CMK (cell line): Measurements from ENCODE around the gene MMP14.

Experiments
- DNase-seq: peaks from one replicate; pipeline ENCODE4 v3.0.0-alpha.2; 2010; ENCODE audit warnings: low read depth

MMP14 gene

DNA sequence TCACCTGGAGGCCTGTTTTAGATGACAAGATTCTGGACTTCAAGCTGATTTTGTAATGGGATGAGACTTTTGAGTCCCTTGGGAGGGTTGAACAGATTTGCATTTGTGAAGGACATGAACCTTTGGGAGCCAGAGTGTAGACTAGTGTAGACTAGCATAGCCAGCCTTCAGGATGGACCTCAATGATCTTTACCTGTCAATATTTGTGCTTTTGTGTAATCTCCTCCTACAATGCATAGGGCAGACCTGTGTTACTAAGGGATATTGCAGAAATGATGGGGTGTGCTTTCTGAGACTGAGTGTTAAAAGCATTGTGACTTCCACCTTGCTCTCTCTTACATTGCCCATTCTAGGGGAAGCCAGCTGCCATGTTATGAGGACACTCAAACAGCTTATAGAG is 25.3 kb downstream of the MMP14 start:
- DNase-seq = no peak

DNA sequence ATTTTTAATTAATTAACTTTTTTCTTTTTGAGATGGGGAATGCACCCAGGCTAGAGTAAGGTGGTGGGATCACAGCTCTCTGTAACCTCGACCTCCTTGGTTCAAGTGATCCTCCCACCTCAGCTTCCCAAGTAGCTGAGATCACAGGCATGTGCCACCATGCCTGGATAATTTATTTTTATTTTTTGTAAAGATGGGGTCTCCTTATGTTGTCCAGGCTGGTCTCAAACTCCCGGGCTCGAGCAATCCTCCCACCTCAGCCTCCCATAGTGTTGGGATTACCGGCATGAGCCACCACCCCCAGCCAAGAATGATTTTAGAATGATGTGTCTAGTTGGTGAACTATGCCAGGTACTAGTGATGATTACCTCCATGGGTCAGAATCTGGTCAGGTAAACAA is 28.6 kb downstream of the MMP14 start:
- no peak for DNase-seq

DNA sequence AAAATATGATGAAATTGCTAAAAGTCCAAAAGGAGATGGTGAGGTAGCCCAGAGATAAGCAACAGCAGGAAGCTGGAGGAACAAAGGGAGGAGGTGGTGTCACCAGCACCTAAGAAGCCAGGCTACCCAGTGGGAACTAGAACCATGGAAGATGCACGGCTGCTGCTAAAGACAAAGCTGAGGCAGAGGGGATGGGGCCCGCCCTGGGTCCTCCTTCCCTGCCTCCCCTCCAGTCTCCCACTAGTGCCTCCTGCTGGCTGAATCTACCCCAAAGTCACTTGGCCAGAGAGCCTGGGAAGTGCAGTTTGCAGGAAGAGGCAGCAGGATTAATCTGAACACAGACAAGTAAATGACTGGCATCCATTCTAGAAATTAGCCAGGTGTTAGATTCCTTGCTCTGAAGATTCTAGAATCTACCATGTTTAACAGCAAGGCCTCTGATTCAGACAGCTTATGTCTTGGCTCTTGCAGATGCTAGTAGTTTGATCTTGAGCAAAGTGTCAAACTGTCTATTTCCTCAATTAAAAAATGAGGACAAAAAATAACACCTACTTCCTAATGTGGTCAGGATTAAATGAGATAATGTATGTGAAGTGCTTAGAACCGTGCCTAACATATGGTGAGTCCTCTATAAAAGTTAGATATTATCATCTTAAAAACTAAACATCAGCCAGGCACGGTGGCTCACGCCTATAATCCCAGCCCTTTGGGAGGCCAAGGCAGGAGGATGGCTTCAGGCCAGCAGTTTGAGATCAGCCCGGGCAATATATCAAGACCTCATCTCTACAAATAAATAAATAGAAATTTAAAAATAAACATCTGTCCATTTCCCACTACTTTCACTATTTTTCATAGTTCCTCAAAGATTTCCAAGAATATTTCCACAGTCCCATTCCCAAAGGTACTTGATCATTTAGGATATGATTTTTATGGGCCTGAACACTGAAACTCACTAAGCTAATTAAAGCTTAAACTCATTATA is 29.3 kb downstream of the MMP14 start:
- no peak for DNase-seq

DNA sequence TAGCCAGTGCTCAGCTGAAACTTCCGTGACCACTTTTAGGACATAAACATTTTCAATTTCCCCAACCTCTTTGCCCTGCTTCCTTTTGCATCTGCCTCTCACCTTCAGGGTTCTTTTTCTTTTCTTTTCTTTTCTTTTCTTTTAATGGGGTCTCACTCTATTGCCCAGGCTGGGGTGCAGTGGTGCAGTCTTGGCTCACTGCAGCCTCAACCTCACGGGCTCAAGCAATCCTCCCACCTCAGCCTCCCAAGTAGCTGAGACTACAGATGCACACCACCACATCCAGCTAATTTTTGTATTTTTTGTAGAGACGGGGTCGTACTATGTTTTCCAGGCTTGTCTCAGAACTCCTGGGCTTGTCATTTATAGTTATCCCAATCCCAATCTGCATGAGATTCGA is 30.5 kb downstream of the MMP14 start:
- DNase-seq = no peak

DNA sequence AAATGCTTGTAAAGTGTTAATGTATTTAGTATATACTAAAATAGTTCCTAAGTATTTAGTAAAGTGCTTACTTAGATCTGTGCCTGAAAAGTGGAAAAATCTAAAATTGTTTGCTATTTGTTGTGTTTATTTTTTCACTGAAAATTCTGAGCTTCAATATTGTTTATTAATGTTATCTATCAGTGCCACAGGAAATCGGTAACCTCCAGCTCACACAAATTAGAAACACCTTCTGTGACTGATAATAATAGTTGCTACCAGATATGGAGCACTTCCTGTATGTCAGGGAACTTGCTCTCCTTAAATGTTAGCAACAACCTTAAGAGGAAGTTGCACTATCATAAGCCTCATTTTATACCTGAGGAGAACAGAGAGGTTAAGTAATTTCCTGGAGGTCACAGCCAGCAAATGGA is 34.4 kb downstream of the MMP14 start:
- no peak for DNase-seq

DNA sequence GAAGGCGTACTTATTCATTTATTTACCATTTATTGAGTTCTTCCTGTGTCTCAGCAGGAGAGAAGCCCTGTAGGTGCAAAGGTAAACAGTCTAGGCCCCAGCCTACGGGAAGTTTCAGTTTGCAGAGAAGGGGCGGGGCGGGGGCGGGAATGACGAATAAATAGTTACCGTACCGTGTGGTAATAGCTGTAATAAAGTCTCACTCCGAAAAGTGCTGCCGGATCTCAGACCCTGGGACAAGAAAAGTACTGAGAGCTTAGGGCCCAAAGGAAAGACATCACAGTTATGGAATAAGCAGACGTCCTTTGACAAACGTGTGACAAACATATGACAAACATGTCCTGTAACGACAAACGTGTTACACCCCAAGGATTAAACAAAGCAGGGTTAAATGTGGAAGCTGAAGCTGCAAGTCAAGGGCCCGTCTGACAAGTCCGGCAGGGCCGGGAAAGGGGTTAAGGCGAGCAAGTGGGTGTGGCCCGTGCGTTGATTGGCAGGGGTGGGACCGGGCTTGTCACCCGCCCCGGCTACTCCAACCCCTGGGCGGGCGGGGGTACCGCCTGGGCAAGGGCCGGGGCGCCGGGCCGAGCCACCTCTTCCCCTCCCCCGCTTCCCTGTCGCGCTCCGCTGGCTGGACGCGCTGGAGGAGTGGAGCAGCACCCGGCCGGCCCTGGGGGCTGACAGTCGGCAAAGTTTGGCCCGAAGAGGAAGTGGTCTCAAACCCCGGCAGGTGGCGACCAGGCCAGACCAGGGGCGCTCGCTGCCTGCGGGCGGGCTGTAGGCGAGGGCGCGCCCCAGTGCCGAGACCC is 35.0 kb downstream of the MMP14 start, which contains the start of gene LRP10:
Gene LRP10 (plus strand): TSS at position 517 of the 809 bp plus-strand sequence. CDS start 564 bp downstream, outside the sequence.
- DNase-seq = peak; percentile 74

DNA sequence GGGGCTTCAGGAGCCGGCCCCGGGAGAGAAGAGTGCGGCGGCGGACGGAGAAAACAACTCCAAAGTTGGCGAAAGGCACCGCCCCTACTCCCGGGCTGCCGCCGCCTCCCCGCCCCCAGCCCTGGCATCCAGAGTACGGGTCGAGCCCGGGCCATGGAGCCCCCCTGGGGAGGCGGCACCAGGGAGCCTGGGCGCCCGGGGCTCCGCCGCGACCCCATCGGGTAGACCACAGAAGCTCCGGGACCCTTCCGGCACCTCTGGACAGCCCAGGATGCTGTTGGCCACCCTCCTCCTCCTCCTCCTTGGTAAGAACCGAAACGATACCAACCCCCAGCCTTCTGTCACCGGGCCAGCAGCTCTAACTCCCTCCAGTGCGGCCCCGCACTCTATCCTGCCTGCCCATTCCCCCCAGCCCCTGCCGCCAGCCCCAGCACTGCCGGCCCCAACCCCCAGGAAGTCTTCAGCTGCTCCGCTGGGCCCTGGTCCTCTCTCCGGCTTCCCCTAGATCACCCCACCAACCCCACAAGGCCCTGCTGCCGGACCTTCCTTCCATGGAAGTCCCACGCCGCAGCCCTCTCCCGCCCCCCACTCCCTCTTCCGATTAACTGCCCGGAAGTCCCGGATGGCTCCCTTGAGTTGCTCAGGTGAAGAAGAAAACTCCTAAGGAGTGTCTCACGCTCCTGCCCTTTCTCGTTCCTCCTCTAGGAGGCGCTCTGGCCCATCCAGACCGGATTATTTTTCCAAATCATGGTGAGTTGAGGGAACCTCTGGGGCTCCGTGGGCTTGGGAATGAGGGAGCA is 35.8 kb downstream of the MMP14 start:
- DNase-seq = peak; percentile 78

DNA sequence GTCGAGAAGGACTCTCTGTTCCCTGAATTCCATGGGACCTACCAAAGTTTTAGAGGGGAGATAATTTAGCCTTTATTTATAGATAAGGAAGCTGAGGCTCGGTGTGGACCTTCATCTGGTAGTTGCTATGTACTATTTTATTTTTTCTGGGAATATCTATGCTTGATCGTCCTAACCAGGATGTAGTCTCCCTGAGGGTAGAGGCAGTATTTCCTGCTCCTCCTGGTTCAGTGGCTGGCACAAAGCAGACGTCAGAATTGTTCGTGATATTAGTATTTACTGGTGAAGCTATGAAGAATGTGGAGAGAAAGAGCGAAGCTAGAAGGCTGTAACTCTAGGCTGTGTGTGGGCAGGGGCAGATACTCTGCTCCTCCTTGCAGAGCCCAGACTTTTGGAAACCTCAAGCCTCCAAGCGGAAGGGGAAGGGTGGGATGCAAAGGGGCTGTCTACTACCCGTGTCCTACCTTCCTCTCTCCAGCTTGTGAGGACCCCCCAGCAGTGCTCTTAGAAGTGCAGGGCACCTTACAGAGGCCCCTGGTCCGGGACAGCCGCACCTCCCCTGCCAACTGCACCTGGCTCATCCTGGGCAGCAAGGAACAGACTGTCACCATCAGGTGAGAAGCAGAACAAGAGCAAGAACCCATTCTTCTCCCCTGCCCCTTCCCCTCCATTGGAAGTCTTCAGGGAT is 36.6 kb downstream of the MMP14 start:
- no peak for DNase-seq

DNA sequence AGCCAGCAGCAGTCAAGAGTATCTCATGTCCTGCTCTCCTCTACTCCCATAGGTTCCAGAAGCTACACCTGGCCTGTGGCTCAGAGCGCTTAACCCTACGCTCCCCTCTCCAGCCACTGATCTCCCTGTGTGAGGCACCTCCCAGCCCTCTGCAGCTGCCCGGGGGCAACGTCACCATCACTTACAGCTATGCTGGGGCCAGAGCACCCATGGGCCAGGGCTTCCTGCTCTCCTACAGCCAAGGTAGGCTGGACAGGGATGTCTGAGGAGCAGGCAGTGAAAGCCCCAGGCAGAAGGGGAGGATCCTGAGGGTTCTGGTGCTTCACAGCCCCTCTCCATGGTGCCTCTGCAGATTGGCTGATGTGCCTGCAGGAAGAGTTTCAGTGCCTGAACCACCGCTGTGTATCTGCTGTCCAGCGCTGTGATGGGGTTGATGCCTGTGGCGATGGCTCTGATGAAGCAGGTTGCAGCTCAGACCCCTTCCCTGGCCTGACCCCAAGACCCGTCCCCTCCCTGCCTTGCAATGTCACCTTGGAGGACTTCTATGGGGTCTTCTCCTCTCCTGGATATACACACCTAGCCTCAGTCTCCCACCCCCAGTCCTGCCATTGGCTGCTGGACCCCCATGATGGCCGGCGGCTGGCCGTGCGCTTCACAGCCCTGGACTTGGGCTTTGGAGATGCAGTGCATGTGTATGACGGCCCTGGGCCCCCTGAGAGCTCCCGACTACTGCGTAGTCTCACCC is 38.8 kb downstream of the MMP14 start:
- no peak for DNase-seq

DNA sequence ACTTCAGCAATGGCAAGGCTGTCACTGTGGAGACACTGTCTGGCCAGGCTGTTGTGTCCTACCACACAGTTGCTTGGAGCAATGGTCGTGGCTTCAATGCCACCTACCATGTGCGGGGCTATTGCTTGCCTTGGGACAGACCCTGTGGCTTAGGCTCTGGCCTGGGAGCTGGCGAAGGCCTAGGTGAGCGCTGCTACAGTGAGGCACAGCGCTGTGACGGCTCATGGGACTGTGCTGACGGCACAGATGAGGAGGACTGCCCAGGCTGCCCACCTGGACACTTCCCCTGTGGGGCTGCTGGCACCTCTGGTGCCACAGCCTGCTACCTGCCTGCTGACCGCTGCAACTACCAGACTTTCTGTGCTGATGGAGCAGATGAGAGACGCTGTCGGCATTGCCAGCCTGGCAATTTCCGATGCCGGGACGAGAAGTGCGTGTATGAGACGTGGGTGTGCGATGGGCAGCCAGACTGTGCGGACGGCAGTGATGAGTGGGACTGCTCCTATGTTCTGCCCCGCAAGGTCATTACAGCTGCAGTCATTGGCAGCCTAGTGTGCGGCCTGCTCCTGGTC is 39.4 kb downstream of the MMP14 start:
- DNase-seq = no peak

DNA sequence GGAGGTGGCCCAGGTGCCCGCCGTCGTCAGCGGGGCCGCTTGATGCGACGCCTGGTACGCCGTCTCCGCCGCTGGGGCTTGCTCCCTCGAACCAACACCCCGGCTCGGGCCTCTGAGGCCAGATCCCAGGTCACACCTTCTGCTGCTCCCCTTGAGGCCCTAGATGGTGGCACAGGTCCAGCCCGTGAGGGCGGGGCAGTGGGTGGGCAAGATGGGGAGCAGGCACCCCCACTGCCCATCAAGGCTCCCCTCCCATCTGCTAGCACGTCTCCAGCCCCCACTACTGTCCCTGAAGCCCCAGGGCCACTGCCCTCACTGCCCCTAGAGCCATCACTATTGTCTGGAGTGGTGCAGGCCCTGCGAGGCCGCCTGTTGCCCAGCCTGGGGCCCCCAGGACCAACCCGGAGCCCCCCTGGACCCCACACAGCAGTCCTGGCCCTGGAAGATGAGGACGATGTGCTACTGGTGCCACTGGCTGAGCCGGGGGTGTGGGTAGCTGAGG is 40.7 kb downstream of the MMP14 start:
- DNase-seq = no peak

DNA sequence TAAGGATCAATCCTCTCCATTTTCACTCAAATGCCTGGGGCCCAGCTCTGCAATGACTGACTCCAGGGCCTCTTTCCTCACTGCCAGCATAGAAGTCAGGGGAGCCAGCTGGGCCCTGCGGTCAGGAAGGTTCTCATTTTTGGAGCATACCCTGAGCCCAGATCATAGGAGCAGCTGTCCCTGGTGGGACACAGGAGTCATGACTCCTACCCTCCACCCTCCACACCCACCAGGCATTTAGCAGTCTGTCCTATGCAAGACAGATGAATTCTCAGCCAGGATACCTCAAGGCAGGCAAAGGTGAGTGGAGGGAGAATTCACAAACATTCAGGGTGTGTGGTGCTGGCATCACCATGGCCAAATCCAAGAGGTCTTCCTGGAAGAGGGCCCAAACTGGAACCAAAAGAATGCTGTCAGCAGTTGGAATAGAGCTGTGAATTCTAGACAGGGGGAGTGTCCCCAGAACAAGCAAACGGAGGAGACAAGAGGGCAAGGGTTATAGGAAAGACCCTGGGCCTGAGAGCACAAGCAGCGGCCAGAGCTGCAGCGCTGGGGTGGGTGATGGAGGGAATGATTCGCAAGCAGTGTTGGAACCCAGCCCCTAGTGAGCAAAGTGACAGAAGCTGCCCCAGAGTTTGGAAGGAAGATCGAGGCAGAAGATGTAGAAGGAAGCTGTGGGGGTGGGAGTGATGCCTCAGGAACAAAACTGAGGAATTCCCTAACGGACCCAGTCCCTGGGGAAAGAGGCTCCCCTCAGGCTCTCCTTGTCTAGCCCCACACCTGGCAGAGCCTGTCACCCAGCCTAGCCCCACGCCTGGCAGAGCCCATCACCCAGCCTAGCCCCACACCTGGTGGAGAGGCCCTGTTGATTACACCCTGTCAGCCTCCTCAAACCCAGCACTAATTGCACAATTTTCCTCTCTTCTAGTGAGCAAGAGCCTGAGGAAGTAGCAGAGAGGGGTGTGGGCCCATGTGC is 42.2 kb downstream of the MMP14 start:
- no peak for DNase-seq

DNA sequence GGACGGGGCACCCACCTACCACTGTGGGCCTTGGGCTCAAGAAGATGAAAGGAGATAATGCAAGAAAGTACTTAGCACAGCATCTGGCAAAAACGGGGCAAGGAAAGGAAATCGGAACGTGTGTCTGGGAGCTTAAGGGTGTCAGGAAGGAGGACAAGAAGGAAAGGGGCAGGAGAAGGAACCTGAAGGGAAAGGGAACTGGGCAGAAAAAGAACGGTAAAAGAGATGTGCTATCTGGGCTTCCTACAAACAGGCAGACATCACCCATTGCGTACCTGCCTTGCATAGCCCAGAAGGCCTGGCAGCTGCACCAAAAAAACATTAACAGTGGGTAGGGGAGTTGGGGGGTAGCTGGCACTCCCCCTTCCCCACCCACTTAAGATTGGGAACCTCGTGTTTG is 45.7 kb downstream of the MMP14 start:
- no peak for DNase-seq

DNA sequence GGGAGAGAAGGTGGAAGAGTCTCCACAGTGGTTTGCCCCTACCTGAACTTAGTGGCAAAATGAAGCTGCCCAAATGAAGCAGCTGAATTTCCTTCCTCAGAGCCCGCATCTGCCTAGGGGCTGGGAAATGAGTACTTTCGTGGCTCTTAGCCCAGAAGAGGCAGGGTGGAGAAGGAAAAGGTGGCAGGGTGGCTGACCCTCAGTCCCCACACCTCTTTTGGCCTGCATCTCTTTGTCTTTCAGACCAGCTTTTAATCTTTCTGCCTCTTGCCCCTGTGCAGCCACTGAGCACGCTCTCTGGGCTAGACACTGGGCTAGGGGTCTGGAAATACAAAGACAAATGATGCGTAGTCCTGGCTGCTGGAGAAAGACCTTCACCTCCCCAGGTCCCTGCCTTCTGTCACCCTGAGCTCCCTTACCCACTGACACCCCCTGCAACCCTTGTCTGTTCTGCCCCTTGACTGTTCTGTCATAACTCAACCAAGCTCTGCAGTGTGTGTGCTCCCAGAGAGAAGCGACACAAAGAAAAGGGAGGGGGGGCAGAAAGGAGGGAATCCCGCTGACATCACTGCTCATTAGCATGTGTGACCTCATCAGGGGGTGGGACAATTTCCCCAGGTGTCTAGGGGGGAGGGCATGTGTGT is 46.3 kb downstream of the MMP14 start:
- no peak for DNase-seq

DNA sequence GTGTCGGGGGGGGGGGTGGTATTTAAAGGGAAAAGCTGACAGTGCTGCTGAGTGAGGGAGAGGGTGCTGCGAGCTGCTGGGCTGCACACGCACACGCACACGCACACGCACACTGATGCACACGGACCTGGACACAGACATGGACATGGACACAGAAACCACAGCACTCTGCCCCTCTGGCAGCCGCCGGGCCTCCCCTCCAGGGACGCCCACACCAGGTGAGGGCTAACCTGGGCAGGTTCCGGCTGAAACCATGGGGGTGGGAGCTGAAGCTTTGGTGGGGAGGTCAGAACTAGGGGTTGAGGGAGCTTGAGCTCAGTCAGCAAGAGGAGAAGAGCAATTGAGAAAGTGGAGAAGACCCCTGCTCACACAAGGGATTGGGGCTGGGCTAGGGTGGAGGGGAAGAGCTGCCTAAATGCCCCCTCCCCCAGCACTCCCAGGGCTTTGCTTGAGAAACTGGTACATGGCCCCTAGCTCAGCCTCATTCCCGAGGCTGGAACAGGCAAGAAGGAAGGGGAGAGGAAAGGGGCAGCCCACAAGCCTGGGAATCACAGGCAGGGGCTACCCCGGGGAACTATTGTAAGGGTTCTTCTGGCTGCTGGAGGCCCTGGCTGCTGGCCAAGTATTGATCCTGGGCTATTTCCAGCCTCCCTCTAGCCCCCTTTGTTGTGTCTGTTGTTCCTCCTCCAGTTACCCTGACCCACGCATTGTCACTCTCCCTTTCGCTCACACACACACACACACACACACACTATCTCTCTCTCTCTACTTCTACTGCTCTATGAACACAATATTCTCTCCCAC is 47.0 kb downstream of the MMP14 start, which contains the start of gene REM2:
Gene REM2 (plus strand): TSS at position 50 of the 804 bp plus-strand sequence. CDS start 66 bp downstream, at position 116.
- peak; percentile 11 for DNase-seq

DNA sequence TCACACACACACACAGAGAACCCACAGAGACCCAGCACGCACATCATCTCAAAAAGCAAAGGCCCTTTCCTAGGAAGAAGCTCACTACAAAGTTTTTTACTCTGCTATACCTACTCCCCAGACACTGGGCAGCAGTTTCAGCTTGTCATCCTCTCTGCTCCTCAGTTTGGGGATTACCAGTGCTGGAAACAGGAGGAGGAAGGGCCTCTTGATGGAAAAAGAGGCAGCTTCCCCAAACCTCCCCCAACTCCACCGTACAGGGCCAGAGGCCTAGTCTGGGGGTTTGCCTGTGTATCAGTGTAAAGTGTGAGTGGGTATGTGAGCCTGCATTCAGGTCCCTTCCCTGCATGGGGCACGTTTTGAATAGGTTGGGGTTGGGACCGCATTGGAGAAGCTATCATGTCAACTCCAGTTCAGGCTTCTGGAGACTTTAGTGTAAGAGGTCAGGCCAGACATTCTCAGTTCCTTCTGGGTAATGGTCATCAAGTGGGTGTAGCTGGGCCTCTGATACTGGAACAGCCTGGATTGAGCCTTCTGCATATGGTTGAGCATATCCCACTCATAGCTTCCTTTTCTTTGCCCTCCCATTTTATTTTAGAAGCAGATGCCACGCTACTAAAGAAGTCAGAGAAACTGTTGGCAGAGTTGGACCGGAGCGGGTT is 47.8 kb downstream of the MMP14 start:
- DNase-seq = no peak
